GM20000 (cell line): ENCODE results near the gene CEP350.

Experiments
- DNase-seq: peaks from one replicate; pipeline ENCODE4 v3.0.0; 2012; ENCODE audit warnings: low spot score
- TF ChIP-seq, protein P1 (sequence below): IDR thresholded peaks from 2 replicates; pipeline ENCODE4 v1.5.1; 2012; ENCODE audit warnings: mild to moderate bottlenecking, control low read depth; ENCODE audit errors: extremely low read depth, missing control alignments

CEP350 gene

DNA sequence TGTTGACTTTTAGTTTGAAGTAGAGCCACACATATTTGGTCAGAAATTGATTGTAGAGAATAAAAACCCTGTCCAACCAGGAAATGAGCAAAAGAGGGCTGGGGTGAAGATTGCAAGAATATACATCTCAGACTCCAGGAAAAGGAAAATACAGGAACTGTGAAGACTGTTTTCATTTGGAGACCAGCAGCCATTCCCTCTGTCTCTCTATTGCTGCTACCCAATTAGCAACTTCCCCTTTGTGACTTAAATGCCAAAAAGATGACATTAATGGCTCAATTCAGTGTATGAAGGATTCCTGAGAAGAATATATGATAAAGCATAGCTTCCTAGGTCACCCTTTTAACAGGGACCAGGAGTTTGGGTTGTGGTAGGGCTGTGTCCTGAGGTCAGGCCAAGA lies 31.6 kb upstream of the CEP350 start:
- DNase-seq: no peak
- TF ChIP-seq, protein P1, sequence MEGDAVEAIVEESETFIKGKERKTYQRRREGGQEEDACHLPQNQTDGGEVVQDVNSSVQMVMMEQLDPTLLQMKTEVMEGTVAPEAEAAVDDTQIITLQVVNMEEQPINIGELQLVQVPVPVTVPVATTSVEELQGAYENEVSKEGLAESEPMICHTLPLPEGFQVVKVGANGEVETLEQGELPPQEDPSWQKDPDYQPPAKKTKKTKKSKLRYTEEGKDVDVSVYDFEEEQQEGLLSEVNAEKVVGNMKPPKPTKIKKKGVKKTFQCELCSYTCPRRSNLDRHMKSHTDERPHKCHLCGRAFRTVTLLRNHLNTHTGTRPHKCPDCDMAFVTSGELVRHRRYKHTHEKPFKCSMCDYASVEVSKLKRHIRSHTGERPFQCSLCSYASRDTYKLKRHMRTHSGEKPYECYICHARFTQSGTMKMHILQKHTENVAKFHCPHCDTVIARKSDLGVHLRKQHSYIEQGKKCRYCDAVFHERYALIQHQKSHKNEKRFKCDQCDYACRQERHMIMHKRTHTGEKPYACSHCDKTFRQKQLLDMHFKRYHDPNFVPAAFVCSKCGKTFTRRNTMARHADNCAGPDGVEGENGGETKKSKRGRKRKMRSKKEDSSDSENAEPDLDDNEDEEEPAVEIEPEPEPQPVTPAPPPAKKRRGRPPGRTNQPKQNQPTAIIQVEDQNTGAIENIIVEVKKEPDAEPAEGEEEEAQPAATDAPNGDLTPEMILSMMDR: no peak

DNA sequence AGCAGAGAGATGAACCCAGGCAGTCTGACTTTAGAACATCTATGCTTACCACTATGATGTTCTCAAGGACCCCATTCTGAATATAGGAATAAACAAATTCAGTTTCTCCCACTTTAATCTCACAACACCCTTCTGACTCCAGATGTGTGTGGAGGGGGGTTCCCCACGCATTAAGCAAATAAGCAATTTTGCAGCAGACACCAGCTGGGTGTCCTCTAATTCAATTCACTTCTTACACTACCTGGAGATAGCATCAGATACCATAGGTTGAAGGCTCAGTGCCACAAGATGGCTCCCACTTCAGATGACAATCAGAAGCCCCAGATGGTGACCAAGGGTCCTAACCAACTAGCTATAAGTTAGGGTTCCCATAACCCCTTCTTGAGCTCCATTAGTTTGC lies 30.3 kb upstream of the CEP350 start:
- TF ChIP-seq, protein P1: no peak
- no peak for DNase-seq

DNA sequence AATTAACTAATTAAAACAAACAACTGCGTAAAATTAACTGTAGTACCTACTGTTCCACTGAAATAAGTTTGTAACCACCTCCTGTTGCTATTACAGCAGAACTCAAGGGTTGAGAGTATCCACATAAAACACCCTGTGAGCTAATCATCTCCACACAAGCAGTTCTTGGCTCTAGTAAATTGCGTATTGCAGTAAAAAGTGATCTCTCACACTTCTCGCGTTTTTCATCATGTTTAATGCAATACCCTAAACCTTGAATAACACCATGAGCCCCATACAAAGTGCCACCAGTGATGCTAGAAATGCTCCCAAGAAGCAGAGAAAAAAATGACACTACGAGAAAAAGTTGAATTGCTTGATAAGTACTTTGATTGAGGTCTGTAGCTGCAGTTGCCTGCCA lies 29.3 kb upstream of the CEP350 start:
- DNase-seq: no peak
- TF ChIP-seq, protein P1: no peak

DNA sequence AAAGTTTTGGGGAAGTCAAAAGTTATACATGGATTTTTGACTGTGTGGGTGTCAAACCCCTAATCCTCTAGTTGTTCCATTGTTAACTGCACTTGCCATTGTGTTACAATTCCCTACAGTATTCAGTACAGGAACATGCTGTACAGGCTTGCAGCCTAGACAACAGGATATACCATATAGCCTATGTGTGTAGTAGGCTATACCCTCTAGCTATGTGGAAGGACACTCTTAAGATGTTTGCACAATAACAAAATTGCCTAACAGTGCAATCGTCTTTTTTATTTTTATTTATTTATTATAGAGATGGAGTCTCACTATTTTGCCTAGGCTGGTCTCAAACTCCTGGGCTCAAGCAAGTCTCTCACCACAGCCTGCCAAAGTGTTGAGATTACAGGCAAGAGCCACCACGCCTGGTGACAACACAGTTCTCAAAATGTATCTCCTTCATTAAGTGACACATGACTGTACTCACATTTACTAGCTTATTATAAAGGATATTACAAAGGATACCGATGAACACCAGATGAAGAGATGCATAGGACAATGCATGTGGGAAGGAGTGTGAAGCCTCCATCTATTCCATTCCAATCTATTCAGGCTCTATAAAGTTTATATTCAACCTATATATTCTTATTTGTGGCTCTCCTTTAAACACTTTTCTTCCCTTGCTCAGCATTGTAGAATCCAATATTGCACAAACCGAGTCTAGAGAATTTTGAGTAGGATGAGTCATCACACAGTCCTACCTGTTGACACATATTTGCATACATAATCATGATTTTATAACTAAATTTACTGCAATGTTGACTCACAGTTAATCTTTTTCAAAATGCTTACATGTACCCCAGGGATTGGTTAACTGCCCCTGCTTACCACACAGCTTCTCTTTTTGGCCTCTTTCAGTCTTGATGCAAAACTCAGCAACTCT lies 28.4 kb upstream of the CEP350 start:
- no peak for DNase-seq
- TF ChIP-seq, protein P1: no peak

DNA sequence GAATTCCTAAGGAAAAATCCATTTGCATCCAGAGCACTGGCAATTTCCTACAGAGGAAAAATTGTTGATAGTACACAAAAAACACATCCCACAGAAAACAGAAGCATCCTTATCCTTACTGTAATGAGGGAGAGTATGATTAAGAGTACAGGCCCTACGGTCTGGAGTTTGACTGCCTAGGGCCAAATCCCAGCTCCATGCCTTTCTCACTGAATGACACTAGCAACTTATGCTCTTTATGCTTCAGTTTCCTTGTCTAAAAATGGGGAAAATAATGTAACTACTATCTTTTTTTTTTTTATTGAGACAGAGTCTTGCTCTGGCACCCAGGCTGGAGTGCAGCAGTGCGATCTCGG lies 27.8 kb upstream of the CEP350 start:
- DNase-seq: no peak
- TF ChIP-seq, protein P1: no peak

DNA sequence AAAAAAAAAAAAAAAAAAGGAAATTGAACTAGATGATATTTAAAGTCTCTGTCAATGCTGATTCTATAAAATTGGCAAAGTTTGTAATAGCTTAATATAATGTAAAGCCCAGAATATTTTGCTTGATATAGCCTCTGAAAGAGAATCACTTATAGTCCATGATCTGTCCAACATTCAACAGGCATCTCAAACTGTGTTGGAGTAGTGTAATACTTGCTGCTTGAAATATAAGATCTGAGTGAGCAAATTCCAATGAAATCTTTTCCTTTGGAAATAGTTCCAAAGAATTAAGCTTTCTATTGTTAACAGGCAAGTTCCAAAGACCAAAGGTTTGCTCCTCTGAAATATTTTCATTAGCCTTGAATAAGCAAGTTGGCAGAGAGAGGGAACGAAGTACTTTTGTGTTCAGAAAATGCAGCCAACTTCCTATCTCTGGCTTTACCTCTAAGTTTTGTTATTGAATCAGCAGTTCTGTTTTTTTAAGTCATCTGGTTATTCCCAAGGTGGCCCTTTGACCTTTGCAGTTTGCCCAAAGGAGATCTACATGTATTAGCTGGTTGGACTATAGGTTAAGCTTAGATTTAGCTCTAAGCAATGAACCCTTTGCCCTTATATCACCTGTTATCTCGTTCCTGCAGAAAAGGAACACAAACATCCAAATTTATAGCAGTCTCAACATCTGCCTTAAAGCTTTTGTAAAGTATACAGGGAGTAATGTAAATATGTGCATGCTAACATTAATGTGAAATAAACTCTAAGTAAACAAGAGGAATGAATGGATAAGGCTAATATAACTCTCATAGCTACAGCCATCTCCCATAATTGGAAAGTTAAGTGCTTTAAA lies 24.4 kb upstream of the CEP350 start:
- no peak for DNase-seq
- TF ChIP-seq, protein P1: no peak

DNA sequence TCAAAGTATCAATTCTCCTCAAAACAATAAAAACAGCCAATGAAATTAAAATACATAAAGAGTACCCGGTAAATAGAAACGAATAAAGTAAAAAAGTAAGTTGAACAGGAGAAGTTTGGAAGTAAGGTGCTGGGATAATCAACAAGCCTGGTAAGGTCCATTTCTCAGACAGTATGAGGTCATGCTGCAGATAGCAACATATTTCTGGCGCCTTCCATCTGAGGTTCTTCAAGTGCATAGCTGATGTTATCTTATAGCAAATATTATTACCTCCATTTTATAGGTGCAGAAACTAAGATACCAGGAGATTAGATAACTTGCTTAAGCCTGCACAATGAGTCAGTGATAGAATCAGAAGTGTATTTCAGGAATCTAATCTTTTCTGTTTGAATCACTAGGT lies 23.7 kb upstream of the CEP350 start:
- no peak for DNase-seq

More for the DNA sequence above, 23.7 kb upstream of the CEP350 start:
- TF ChIP-seq, protein P1: no peak
